Suprapubic skin (tissue), 4 donors: Measurements from ENCODE around the gene CNTNAP4. TPM values are rescaled to one million over a fixed set of nuclear protein-coding genes. Genes with fewer than 3 reads are reported as not detected.

Experiments
- DNase-seq, 2 donors: peaks; one replicate each; pipeline ENCODE4 v3.0.0-alpha.2; 2019; ENCODE audit warnings: low spot score in 2 of 2
- H3K27ac ChIP-seq: fragments of 200-600 bp; sonication (generic); one replicate; pipeline ENCODE4 v1.5.1; 2019
- H3K27me3 ChIP-seq: fragments of 200-600 bp; sonication (generic); one replicate; pipeline ENCODE4 v1.5.1; 2019
- H3K36me3 ChIP-seq: fragments of 200-600 bp; sonication (generic); one replicate; pipeline ENCODE4 v1.5.1; 2019
- H3K4me1 ChIP-seq: fragments of 200-600 bp; sonication (generic); one replicate; pipeline ENCODE4 v1.5.1; 2019
- H3K4me3 ChIP-seq: fragments of 200-600 bp; sonication (generic); one replicate; pipeline ENCODE4 v1.5.1; 2019; ENCODE audit warnings: mild to moderate bottlenecking
- H3K9me3 ChIP-seq: fragments of 200-600 bp; sonication (generic); one replicate; pipeline ENCODE4 v1.5.1; 2019
- CTCF ChIP-seq, 2 donors: fragments of 200-600 bp in 1 of 2; fragments of 450-650 bp in 1 of 2; sonication (generic) in 1 of 2; IDR thresholded peaks; one replicate each; pipeline ENCODE4 v1.5.1; 2016 to 2019; ENCODE audit warnings: antibody characterized with exemption in 2 of 2, mild to moderate bottlenecking in 1 of 2, moderate library complexity in 1 of 2
- EP300 ChIP-seq: sonication (generic); formaldehyde crosslinking; IDR thresholded peaks from one replicate; pipeline ENCODE4 v1.6.1; 2017; ENCODE audit warnings: antibody characterized with exemption
- POLR2A ChIP-seq, 2 donors: fragments of 450-650 bp; IDR thresholded peaks; one replicate each; pipeline ENCODE4 v1.6.1; 2017; ENCODE audit warnings: antibody characterized with exemption in 2 of 2, mild to moderate bottlenecking in 2 of 2, moderate library complexity in 2 of 2
- POLR2AphosphoS5 ChIP-seq, 3 donors: sonication (generic); formaldehyde crosslinking; IDR thresholded peaks; one replicate each; pipeline ENCODE4 v1.6.1; 2017; ENCODE audit warnings: antibody characterized with exemption in 3 of 3
- WGBS: methylation state at CpG from one replicate; pipeline ENCODE4 v1.1.5; 2018; 5-methylcytosine and 5-hydroxymethylcytosine counted together
- total RNA-seq, 4 donors: library from RNA; depleted of rRNA; stranded (reverse); fragments of >200 nt; gene quantifications; one replicate each; pipeline ENCODE4 v1.1.0, GENCODE V29; 2016

Gene CNTNAP4
- total RNA-seq, 4 donors from 2014 or later: not detected

- no peak overlapping the region for H3K4me3 ChIP-seq
- no peaks in the 10 kb centered on the region for H3K9me3 ChIP-seq
- no peak overlapping the region for H3K27ac ChIP-seq
- no peaks in the 10 kb centered on the region for H3K4me1 ChIP-seq
- no peaks in the 10 kb centered on the region for H3K36me3 ChIP-seq
- DNase-seq: no peak
- TF ChIP-seq POLR2AphosphoS5 (IDR thresholded peaks at IDR 0.05): no peak
- no peak for TF ChIP-seq POLR2A (IDR thresholded peaks at IDR 0.05)
- no peak for TF ChIP-seq CTCF (IDR thresholded peaks at IDR 0.05)
- TF ChIP-seq EP300: no peak
- no peaks in the 10 kb centered on the region for H3K27me3 ChIP-seq
- WGBS: 88% methylated on average over 2 of the region's 2 CpGs
Measured at GRCh38 chr16:76241755-76242154, 35.4 kb upstream of the CNTNAP4 start.

GRCh38 chr16:76243620-76244019, 33.6 kb upstream of the CNTNAP4 start:
- Histone ChIP-seq H3K27ac (no peak overlapping the region), H3K36me3 (no peaks in the 10 kb centered on the region), H3K27me3 (no peaks in the 10 kb centered on the region), H3K9me3 (no peaks in the 10 kb centered on the region), H3K4me1 (no peaks in the 10 kb centered on the region), H3K4me3 (no peak overlapping the region)
- TF ChIP-seq EP300 (no peak), POLR2A (IDR thresholded peaks at IDR 0.05) (no peak)
- DNase-seq: no peak
- WGBS: 87% methylated on average over 1 of the region's 1 CpG

- Histone ChIP-seq H3K9me3 (no peaks in the 10 kb centered on the region), H3K4me3 (no peak overlapping the region), H3K27me3 (no peaks in the 10 kb centered on the region), H3K4me1 (no peaks in the 10 kb centered on the region), H3K27ac (no peak overlapping the region), H3K36me3 (no peaks in the 10 kb centered on the region)
- WGBS: 86% methylated on average over 3 of the region's 3 CpGs
- no peak for TF ChIP-seq EP300
- TF ChIP-seq POLR2AphosphoS5 (IDR thresholded peaks at IDR 0.05): no peak
- no peak for TF ChIP-seq POLR2A (IDR thresholded peaks at IDR 0.05)
- TF ChIP-seq CTCF (IDR thresholded peaks at IDR 0.05): no peak
- no peak for DNase-seq
Measured at GRCh38 chr16:76246587-76246986, 30.6 kb upstream of the CNTNAP4 start.

GRCh38 chr16:76265434-76266045, 11.7 kb upstream of the CNTNAP4 start:
- Histone ChIP-seq H3K9me3 (peaks cover 10% of the 10 kb centered on the region), H3K4me3 (no peak overlapping the region), H3K27me3 (no peaks in the 10 kb centered on the region), H3K36me3 (no peaks in the 10 kb centered on the region), H3K4me1 (no peaks in the 10 kb centered on the region), H3K27ac (no peak overlapping the region)
- no peak for DNase-seq
- 22% methylated on average over 2 of the region's 2 CpGs for WGBS
- TF ChIP-seq POLR2A (IDR thresholded peaks at IDR 0.05) (no peak), CTCF (IDR thresholded peaks at IDR 0.05) (no peak), POLR2AphosphoS5 (IDR thresholded peaks at IDR 0.05) (no peak)

GRCh38 chr16:76268824-76269223, 8.4 kb upstream of the CNTNAP4 start:
- no peak for DNase-seq
- no peaks in the 10 kb centered on the region for H3K36me3 ChIP-seq
- H3K9me3 ChIP-seq: peaks cover 10% of the 10 kb centered on the region
- WGBS: 60% methylated on average over 1 of the region's 1 CpG
- TF ChIP-seq POLR2AphosphoS5 (IDR thresholded peaks at IDR 0.05): no peak
- no peak for TF ChIP-seq CTCF (IDR thresholded peaks at IDR 0.05)
- TF ChIP-seq EP300: no peak
- no peak for TF ChIP-seq POLR2A (IDR thresholded peaks at IDR 0.05)
- H3K27ac ChIP-seq: no peak overlapping the region
- H3K4me3 ChIP-seq: no peak overlapping the region
- no peaks in the 10 kb centered on the region for H3K27me3 ChIP-seq
- no peaks in the 10 kb centered on the region for H3K4me1 ChIP-seq
